NCI-H1694 (cell line): ENCODE measurements around the gene KCNMA1.

Experiments used
- DNase-seq: peaks from one replicate; lab custom pipeline; 2025; lab: John Stamatoyannopoulos, UW

The KCNMA1 gene

GRCh38 chr10:77555591-77556212, 81.9 kb downstream of the KCNMA1 start:
- no peak for DNase-seq

- no peak for DNase-seq
Measured at GRCh38 chr10:77554996-77555397, 82.6 kb downstream of the KCNMA1 start.

GRCh38 chr10:77553966-77554365, 83.6 kb downstream of the KCNMA1 start:
- DNase-seq: no peak

GRCh38 chr10:77553311-77553710, 84.3 kb downstream of the KCNMA1 start:
- no peak for DNase-seq

GRCh38 chr10:77552252-77552651, 85.4 kb downstream of the KCNMA1 start:
- DNase-seq: no peak

- DNase-seq: no peak
Measured at GRCh38 chr10:77550378-77550777, 87.2 kb downstream of the KCNMA1 start.

- DNase-seq: no peak
Measured at GRCh38 chr10:77548671-77549070, 88.9 kb downstream of the KCNMA1 start.

GRCh38 chr10:77548157-77548556, 89.5 kb downstream of the KCNMA1 start:
- no peak for DNase-seq

- DNase-seq: no peak
Measured at GRCh38 chr10:77547307-77548050, 90.1 kb downstream of the KCNMA1 start.

GRCh38 chr10:77546042-77546441, 91.6 kb downstream of the KCNMA1 start:
- no peak for DNase-seq

- DNase-seq: no peak
Measured at GRCh38 chr10:77545585-77545984, 92.0 kb downstream of the KCNMA1 start.

- DNase-seq: no peak
Measured at GRCh38 chr10:77544617-77545016, 93.0 kb downstream of the KCNMA1 start.

- no peak for DNase-seq
Measured at GRCh38 chr10:77542710-77543259, 94.8 kb downstream of the KCNMA1 start.

- no peak for DNase-seq
Measured at GRCh38 chr10:77541944-77542343, 95.7 kb downstream of the KCNMA1 start.

- no peak for DNase-seq
Measured at GRCh38 chr10:77541247-77541646, 96.4 kb downstream of the KCNMA1 start.

GRCh38 chr10:77539147-77539935, 98.3 kb downstream of the KCNMA1 start:
- no peak for DNase-seq

GRCh38 chr10:77537720-77538373, 99.8 kb downstream of the KCNMA1 start:
- no peak for DNase-seq

- no peak for DNase-seq
Measured at GRCh38 chr10:77537071-77537470, 100.5 kb downstream of the KCNMA1 start.

GRCh38 chr10:77533887-77534278, 103.7 kb downstream of the KCNMA1 start:
- no peak for DNase-seq

GRCh38 chr10:77533146-77533886, 104.3 kb downstream of the KCNMA1 start:
- DNase-seq: no peak

- DNase-seq: no peak
Measured at GRCh38 chr10:77532068-77532467, 105.5 kb downstream of the KCNMA1 start.
